GM12892 (cell line): Measurements from ENCODE around the gene NDUFS1.
"Not testable (repeated sequence)": the region's sequence is repeated elsewhere in the genome, so short reads cannot be mapped to it uniquely, and the experiment has no call there.

ENCODE experiments used
- DNase-seq: peaks from one replicate; pipeline ENCODE4 v3.0.0; 2011; ENCODE audit not compliant: insufficient read length
- FAIRE-seq: peaks from 2 replicates; lab custom pipeline; 2011; peaks lifted over from hg19 to GRCh38; lab: Jason Lieb, UNC
- POLR2A ChIP-seq: IDR thresholded peaks from 2 replicates; pipeline ENCODE4 v1.6.1; 2011; ENCODE audit warnings: low read depth, low read length, control low read depth
- POLR2AphosphoS5 ChIP-seq: IDR thresholded peaks from 2 replicates; pipeline ENCODE4 v1.6.1; 2011; ENCODE audit warnings: low read depth, low read length, control low read depth
- TAF1 ChIP-seq: IDR thresholded peaks from 2 replicates; pipeline ENCODE4 v1.6.1; 2011; ENCODE audit warnings: low read depth, mild to moderate bottlenecking, control low read depth, low read length, borderline replicate concordance

Gene NDUFS1

DNA sequence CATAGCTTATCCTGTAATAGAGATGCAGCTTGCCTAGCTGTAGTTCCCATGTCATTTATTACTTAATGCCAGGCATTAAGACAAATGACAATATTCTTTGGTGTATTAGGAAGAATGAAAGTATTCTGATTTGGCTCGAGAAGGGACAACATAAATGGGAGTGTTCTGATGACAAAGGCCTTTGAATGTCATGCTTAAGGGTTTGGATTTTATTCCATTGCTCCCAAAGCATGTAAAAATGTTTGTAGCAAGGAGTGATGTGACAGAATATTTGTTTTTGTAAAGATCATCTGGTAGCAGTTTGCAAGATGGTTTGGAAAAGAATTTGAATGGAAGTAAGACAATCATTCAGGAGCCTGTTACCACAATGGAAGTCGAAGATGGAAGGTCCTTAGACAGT is 30.9 kb upstream of the NDUFS1 start:
- no peak for TF ChIP-seq POLR2A
- TF ChIP-seq TAF1, result no peak
- TF ChIP-seq POLR2AphosphoS5, result no peak
- DNase-seq, result no peak
- no peak for FAIRE-seq

DNA sequence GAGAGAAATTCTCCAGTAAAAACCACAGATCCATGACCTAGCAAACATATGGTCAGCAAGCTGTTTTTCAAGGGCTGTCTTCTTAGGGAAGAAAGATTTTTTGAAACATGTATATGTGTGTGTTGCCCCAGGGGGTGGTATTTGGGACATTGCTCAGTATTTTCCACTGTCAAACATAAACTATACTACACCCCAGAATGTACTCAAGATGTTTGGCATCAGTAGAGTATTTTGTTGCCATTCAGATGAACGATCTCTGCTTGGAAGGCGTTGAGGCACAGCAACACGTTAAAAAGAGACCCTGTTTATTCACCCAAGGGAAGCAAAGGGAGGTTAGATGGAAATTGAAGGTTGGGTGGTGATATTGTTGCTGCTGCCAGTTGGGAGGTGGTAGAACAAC is 30.4 kb upstream of the NDUFS1 start:
- TF ChIP-seq POLR2A (no peak), POLR2AphosphoS5 (no peak), TAF1 (no peak)

DNA sequence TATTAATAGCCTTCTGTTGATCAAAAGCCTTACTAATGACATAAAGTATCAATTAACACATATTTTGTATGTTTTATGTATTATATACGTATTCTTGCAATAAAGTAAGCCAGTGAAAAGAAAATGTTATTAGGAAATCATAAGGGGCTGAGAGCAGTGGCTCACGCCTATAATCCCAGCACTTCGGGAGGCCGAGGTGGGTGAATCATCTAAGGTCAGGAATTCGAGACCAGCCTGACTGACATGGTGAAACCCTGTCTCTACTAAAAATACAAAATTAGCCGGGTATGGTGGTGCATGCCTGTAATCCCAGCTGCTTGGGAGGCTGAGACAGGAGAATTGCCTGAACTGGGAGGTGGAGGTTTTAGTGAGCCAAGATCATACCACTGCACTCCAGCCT is 22.3 kb upstream of the NDUFS1 start:
- FAIRE-seq, DNase-seq: not testable (repeated sequence)

More for the DNA sequence above, 30.4 kb upstream of the NDUFS1 start:
- no peak for DNase-seq
- no peak for FAIRE-seq

DNA sequence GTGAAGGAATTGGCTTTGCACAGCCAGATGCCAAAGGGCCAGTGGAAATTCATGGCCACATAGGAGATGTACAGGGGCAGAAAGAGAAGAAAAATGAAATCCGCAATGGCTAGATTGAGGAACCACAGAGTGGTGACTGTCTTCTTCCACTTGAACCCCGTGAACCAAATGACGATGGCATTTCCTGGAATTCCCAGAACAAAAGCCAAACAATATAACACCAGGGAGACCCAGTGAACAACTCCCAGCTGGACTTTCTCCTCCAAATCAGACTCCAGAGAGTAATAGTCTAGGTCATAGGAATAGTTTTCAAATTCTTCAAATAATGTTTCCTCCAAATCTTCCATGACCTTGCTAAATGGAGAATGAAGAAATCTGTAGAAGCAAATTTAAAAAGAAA is 17.7 kb upstream of the NDUFS1 start:
- no peak for DNase-seq
- FAIRE-seq, result no peak
- TF ChIP-seq POLR2AphosphoS5, result no peak
- no peak for TF ChIP-seq TAF1
- no peak for TF ChIP-seq POLR2A

DNA sequence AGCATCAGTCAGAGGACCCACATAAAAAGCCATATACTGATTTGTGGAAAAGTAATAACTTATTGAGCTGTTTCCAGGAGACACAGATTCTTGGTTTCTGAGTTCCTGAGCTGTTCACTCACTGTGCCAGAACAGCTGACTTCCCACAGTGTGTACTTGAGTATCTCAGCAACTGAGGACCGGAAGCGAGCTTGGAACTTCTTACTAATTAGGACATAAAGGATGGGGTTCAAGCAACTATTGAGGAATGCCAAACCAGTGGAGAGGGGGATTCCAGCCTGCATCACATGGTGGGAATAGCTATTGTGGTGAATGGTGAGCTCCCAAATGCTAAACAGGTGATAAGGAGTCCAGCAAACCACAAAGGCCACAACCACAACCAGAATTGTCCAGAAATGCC is 16.9 kb upstream of the NDUFS1 start:
- TF ChIP-seq TAF1, result no peak
- TF ChIP-seq POLR2AphosphoS5, result no peak
- TF ChIP-seq POLR2A, result no peak
- DNase-seq (no peak), FAIRE-seq (no peak)

DNA sequence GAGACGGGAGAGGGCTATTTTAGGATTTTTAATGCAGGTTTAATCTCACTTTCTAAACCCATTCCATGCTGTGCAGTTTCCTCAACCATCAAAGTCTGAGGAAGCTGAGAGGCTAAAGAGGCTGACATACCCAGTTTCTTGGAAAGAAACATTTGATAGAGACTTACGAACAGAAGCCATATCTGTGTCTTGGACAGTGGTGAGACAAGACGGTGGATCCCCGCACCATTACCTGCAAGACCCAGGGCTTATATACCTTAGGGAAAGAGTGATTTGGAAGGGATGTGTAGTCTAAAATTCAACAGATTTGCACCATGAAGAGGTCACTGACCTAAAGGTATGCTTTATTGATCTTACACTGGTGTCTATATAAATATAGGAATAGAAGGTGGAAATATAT is 13.9 kb upstream of the NDUFS1 start:
- no peak for DNase-seq
- TF ChIP-seq POLR2A, result no peak
- no peak for TF ChIP-seq POLR2AphosphoS5
- TF ChIP-seq TAF1, result no peak
- FAIRE-seq, result no peak

DNA sequence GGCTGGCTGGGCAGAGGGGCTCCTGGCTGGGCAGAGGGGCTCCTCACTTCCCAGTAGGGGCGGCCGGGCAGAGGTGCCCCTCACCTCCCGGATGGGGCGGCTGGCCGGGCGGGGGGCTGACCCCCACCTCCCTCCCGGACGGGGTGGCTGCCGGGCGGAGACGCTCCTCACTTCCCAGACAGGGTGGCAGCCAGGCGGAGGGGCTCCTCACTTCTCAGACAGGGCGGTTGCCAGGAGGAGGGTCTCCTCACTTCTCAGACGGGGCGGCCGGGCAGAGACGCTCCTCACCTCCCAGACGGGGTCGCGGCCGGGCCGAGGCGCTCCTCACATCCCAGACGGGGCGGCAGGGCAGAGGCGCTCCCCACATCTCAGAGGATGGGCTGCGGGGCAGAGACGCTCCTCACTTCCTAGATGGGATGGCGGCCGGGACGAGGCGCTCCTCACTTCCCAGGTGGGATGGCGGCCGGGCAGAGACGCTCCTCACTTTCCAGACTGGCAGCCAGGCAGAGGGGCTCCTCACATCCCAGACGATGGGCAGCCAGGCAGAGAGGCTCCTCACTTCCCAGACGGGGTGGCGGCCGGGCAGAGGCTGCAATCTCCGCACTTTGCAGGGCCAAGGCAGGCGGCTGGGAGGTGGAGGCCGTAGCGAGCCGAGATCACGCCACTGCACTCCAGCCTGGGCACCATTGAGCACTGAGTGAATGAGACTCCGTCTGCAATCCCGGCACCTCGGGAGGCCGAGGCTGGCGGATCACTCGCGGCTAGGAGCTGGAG is 12.6 kb upstream of the NDUFS1 start:
- FAIRE-seq, DNase-seq: not testable (repeated sequence)

DNA sequence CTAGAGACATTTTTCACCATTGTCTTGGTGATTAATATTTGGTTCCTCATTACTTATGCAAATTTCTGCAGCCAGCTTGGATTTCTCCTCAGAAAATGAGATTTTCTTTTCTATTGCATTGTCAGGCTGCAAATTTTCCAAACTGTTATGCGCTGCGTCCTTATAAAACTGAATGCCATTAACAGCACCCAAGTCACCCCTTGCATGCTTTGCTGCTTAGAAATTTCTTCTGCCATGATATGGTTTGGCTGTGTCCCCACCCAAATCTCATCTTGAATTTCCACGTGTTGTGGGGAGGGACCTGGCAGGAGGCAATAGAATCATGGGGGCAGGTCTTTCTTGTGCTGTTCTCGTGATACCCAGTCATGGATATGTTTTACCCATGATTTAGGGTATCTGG is 9.0 kb upstream of the NDUFS1 start:
- FAIRE-seq, result not testable (repeated sequence)

DNA sequence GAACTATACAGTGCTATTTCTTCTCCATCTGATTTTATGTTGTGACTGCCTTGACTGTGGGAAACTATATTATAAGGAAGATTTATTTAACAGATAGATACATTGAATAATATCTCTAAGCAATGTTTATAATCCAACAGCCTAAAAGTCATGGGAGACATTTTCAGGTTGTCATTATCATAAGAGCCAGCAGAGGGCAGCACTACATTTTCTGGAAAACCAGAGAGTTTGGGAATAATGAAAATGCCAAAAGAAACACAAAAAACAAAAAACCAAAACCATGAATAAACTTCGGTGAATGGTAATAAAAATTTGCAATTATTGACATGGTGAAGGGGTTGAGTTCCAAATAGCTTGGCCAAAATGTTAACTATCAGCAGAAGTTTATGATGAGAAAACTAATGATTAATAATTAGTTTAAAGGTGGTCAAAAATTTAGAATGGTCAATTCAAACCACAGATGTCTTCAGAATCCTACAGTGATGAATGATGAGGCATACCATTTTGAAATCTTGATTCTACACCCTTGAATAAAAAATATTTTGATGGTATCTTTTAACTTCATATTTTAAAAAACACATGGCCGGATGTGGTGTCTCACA is 5.1 kb upstream of the NDUFS1 start:
- DNase-seq (no peak), FAIRE-seq (no peak)

More for the DNA sequence above, 9.0 kb upstream of the NDUFS1 start:
- DNase-seq, result not testable (repeated sequence)

DNA sequence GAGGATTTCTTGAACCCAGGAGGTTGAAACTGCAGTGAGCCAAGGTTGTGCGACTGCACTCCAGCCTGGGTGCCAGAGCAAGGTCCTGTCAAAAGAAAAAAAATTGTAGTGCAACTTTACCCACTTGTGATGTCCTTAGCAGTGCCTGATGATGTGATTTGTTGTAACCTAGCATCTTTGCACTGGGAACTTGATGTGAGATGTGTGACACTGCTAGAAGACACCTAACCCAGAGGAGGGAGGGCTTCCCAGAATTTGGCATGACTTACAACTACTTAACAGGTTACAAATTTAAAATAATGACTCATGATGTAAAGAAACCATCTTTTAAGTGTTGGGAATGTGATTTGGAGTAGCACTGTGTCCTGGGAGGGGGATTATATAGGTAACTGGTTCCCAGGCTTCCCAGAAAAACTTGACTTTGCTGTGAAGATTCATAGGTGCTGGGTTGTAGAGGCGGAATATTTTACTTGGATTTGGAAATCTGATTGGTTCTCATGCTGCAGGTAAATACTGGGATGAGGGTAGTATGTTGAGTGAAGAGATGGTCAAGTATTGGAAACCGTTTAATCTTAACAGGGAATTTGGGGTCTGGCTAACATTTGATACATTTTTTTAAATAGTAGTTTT is 4.1 kb upstream of the NDUFS1 start:
- DNase-seq (no peak), FAIRE-seq (no peak)
- peak; percentile 15 for TF ChIP-seq POLR2A
- no peak for TF ChIP-seq TAF1
- TF ChIP-seq POLR2AphosphoS5, result peak; percentile 69

More for the DNA sequence above, 5.1 kb upstream of the NDUFS1 start:
- no peak for TF ChIP-seq POLR2AphosphoS5
- TF ChIP-seq POLR2A, result no peak
- TF ChIP-seq TAF1, result no peak

DNA sequence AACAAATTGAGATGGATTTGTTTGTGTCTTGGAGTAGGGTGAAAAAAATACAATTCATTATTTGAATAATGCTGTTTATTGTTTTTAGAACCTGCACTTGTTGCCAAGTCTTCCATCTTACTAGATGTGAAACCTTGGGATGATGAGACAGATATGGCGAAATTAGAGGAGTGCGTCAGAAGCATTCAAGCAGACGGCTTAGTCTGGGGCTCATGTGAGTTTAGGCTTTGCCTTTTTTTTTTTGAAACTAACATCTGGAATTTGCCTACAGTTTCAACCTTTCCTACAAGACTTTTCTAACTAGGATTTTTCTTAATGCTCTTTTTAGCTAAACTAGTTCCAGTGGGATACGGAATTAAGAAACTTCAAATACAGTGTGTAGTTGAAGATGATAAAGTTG is 3.2 kb upstream of the NDUFS1 start:
- not testable (repeated sequence) for FAIRE-seq, DNase-seq

DNA sequence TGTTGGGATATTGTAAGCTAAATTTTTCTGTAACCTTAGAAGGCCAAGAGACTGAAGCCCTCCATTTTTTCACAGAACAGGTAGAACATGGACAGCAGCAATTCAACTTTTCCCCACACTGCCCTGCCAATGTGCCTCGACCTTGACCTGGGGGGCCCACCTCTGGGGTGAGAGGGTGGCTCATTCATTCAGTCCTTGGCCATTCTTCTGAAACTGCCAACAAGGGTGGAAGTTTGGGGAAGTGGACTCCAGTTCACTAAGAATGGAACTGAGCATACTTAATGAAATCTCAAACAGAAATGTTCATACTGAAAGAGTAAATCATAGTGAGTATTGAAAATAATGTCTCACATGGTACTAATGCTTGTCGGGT is 1.5 kb upstream of the NDUFS1 start:
- no peak for DNase-seq
- no peak for TF ChIP-seq TAF1
- TF ChIP-seq POLR2A, result 0 out of 2 replicates have a peak, but pooled peaks have one; percentile 44
- TF ChIP-seq POLR2AphosphoS5, result no peak
- no peak for FAIRE-seq
